HG02798 (cell line): ENCODE data around the gene CD14.
A peak's percentile ranks its signal among the peaks of the same experiment; 100 is the strongest.
"Not testable (repeated sequence)": the region's sequence is repeated elsewhere in the genome, so short reads cannot be mapped to it uniquely, and the experiment has no call there.

Source experiments
- ATAC-seq: cut with Tn5 transposase; IDR thresholded peaks from one replicate; pipeline ENCODE4 v1.9.1; 2021; ENCODE audit warnings: mild to moderate bottlenecking; ENCODE audit not compliant: unreplicated experiment, poor library complexity

CD14 gene

DNA sequence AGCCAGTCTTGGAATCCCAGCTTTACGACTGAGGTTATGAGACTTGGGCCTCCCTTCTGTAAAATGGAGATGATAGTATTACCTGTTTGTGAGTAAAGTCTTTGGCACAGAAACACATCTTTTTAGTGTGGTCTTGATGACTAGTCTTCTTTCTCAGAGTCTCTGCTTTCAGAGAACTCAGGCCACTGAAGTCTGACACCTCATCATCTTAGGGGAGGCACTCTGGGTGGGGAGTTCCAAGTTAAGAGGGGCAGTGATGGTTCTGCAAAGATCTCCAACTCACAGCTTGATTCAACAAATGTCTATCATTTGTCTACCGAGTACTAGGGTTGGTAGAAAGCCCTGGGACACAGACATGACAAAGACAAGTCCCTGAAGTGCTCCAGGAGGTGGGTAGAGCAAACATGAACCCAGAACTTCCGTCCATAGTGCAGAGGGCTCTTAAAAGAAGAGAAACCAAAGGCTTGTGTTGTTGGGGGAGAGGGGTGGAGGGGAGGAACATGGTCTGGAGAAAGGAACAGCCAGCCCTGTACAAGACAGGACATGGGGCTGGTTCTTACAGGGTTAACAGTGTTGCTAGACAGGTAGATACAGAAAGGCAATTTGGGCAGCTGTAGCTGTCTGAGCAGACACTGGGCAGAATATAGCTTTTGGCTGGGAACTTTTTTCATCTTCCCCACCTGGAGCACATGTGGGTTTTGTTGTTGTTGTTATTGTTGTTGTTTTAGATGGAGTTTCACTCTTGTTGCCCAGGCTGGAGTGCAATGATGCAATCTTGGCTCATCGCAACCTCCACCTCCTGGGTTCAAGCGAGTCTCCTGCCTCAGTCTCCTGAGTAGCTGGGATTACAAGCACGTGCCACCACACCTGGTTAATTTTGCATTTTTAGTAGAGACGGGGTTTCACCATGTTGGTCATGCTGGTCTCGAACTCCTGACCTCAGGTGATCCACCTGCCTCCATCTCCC, 2.6 kb upstream of the CD14 start:
- ATAC-seq, result no peak

DNA sequence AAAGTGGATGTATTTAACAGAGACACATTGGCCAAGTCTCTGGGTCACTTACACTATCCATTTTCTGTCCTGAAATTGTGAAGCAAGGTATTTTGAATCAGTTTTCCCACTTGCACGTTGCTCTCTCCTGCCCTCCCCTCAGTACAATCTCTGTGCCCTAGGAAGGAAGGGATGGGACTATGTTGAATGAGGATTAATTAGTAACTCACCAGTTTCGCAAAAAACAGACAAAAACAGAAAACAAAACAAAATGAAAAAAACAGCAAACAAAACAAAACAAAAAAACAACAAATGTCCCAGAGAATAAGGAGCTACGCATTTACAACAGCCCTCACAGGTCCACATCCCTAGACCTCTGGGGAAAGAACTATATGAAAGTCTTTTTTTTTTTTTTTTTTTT, 1.1 kb upstream of the CD14 start:
- ATAC-seq, result no peak

- no peak for ATAC-seq
Measured at GRCh38 chr5:140633501-140633900, 526 bp upstream of the CD14 start.

- ATAC-seq, result peak; percentile 56
Measured at GRCh38 chr5:140632366-140633020, 482 bp downstream of the CD14 start.

- ATAC-seq, result peak; percentile 47
Measured at GRCh38 chr5:140631831-140632365, 1.1 kb downstream of the CD14 start.

GRCh38 chr5:140631036-140631417, 1.9 kb downstream of the CD14 start:
- ATAC-seq, result no peak

DNA sequence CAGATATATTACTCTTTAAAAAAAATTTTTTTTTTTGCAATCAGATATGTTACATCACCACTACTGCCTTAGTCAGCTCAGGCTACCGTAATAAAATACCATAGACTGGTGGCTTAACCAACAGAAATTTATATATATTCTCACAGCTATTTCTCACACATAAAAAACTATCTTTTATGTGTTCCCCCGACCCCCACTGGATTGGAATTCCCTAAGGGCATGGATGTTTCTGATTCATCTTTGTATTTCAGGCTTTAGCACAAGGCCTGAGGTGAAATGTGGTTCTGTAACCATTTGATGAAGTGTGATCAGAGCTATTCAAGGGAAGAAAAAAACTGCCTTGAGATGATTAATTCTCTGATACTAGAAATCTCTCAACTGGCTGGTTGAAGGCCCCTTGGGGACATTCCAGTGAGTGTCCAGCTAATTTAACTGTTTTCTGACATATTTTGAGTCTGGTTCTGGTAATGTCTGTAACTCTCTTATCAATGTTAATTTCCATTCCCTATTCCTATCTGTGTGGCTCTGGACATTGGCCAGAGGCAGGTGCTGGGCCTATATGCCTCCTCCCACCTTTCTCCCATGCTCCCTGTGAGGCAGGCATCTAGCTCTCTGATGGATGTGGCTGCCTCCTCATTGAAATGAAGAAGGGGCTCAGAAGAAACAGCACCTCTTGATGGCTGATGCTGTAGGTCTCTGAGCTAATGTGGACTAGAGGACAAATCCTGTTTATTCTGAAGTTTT, 2.5 kb downstream of the CD14 start:
- no peak for ATAC-seq

GRCh38 chr5:140628711-140629110, 4.3 kb downstream of the CD14 start:
- ATAC-seq, result no peak

DNA sequence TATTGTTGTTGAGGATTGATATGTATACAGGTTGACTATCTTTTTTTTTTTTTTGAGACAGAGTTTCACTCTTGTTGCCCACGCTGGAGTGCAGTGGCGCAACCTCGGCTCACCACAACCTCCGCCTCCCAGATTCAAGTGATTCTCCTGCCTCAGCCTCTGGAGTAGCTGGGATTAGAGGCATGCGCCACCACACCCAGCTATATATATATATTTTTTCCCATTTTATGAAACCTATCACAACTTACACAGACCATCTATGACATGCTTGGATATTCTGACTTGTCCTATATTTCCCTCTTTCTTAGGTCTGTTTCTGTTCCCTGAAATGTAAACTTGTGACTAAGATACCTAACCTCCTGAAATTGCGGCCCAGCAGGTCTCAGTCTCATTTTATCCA, 5.0 kb downstream of the CD14 start:
- no peak for ATAC-seq

- not testable (repeated sequence) for ATAC-seq
Measured at GRCh38 chr5:140624886-140625285, 8.1 kb downstream of the CD14 start.

DNA sequence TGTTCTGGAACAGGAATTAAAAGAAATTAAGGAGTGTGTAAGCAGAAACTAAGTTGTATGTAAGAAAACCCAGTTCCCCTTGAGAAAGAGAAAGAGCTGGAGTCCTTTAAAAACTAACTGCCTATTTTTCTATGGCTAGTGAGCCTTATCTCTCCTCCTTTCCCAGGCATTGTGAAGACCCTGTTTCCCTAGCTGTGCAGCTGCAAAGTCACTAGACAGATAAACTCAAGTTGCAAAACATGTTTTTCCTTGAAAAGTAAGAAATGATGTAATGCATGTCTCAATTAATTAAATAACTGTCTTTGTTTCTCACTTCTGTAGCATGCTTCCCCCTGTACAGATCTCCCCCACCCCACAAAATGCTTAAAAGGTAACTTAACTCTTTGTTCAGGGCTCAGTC, 9.9 kb downstream of the CD14 start:
- ATAC-seq, result not testable (repeated sequence)

DNA sequence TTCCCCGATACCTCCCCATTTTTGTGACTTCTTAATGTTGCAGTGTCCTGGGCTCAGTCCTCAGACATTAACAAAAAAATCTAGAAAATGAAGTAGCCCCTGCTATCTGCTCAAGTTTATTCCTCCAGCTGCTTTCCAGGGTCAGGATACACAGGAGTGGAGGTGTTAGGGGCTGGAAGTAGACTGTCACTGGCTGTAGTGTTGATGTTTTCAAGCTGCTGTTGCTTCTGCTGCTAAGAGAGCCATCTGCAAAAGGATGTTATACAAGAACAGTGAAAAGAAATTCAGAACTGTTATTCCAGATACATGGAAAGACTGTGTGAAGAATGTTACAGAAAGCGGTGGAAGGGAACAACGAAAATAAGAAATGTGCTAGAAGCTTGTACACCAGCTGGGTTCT, 10.7 kb downstream of the CD14 start:
- ATAC-seq, result no peak

- ATAC-seq, result no peak
Measured at GRCh38 chr5:140611020-140611521, 21.9 kb downstream of the CD14 start.

DNA sequence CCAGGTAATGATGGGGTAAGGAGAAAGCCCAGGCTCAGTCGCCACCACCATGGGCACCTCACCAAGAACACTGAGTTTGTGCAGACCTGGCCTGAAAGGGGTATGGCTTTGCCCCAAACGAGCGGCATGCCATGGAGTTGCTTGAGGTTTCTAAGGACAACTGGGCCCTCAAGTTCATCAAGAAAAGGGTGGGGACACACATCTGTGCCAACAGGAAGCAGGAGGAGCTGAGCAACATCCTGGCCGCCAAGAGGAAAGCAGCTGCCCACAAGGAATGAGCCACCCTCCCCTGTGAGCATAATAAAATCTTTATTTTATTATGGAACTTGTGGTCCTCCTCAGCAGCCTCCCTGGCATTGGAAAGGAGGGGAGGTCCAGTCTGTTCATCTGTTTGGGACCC, 23.8 kb downstream of the CD14 start:
- ATAC-seq, result no peak

GRCh38 chr5:140608722-140609121, 24.3 kb downstream of the CD14 start:
- ATAC-seq, result no peak

DNA sequence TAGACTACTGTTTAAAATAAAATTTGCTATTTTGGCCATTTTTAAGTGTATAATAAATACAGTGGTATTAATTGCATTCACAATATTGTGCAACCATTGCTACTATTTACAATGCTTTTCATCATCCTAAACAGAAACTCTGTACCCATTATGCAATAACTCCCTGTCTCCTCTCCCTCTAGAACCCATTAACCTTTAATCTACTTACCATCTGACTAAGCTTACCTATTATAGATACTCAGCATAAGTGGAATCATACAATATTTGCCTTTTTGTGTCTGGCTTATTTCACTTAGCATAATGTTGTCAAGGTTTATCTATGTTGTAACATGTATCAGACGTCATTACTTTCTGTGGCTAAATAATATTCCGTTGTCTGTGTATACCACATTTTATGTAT, 25.9 kb downstream of the CD14 start:
- ATAC-seq, result no peak

GRCh38 chr5:140605879-140606278, 27.1 kb downstream of the CD14 start:
- no peak for ATAC-seq

GRCh38 chr5:140603734-140604133, 29.2 kb downstream of the CD14 start:
- no peak for ATAC-seq

DNA sequence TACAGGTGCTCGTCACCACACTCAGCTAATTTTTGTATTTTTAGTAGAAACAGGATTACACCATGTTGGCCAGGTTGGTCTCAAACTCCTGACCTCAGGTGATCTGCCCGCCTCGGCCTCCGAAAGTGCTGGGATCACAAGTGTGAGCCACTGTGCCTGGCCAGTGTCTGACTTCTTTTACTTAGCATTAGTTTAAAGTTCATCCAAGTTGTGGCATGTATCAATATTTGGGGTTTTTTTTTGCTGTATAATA, 29.6 kb downstream of the CD14 start:
- not testable (repeated sequence) for ATAC-seq

DNA sequence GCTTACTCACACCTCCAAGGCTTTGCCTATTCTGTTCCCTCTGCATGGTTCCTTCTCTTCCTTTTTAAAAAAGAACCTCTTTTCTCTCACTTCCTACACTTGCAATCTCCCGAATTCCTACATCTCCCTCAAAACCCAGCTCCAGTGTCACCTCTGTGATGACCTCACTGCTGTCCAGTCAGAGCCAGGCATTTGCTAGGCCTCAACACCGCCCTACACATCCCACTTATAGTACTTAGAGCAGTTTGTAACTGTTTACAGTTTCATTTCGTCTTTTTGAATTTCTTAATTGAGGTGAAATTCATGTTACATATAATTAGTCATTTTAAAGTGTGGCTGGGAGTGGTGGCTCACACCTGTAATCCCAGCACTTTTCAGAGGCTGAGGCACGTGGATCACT, 30.8 kb downstream of the CD14 start:
- no peak for ATAC-seq

DNA sequence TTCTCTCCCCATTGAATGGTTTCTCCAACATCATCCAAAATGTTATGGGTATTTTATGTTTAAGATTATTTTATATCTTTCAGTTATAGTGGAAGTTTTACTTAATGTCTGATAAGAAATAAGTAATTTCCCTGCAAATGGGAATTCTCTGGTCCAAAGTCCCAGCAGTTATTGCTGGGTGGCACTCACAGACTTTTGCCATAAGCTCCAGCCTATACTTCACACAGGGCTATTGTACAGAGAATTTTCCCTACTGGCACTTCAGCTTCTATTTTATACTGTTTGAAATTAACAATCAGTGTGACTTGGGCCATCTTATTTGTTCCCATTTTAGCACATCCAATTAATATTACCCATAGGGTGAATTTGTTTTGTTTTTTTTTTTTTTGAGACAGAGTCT, 32.9 kb downstream of the CD14 start:
- no peak for ATAC-seq
